HuH-7 (cell line): ENCODE measurements around the gene ZSCAN5A.
A peak's percentile ranks its signal among the peaks of the same experiment; 100 is the strongest.
"Not testable (repeated sequence)": the region's sequence is repeated elsewhere in the genome, so short reads cannot be mapped to it uniquely, and the experiment has no call there.

Experiments
- DNase-seq: peaks from one replicate; pipeline ENCODE4 v3.0.0; 2011; ENCODE audit warnings: low spot score

Gene ZSCAN5A

DNA sequence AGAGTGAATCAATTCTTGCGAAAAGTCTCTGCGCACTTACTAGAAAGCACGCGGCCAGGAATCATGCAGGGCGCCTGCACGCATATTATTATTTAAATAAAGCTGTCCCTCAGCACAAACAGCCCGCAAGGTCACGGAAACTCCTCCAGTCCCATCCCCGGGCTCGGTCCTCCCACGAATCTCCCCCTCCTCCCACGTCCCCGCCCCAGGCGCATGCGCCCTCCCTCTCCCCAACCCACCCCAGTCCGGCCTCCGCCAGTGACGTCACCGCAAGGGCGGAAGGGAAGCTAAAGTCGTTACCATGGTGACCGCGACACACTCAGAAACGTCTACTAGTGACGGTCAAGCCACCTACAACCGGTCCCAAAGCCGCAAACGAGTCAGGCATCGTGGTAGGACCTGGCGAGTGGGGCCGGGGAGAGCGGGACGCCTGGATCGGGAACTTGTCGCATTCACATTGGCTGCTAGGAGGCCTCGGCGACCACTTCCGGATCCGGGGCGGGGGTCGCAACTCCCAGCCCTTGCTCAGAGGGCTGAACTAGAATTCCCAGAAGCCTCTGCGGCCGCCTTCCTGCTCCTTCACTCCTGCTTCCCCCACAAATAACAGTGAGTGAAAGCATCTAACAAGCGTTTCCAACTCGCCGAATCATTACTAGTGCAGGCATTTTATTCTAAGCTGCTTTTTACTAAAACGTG lies at the start of gene ZSCAN5A:
ZSCAN5A (minus strand) TSS at position 459 of the 696 bp plus-strand sequence. CDS start 89,793 bp downstream, outside the sequence.
- DNase-seq = peak; percentile 98

DNA sequence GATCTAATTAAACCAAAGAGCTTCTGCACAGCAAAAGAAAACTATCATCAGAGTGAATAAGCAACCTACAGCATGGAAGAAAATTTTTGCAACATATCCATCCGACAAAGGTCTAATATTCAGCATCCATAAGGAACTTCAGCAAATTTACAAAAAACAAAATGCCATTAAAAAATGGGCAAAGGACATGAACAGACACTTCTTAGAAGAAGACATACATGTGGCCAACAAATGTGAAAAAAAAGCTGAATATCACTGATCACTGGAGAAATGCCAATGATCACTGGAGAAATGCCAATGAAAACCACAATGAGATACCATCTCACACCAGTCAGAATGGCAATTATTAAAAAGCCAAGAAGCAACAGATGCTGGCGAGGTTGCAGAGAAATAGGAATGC lies 46.2 kb upstream of the ZSCAN5A start:
- DNase-seq = no peak

GRCh38 chr19:56356944-56357343 lies 42.3 kb upstream of the ZSCAN5A start:
- DNase-seq = no peak

- no peak for DNase-seq
These were observed 40.9 kb upstream of the ZSCAN5A start for GRCh38 chr19:56355517-56355916.

GRCh38 chr19:56351208-56351607 lies 36.6 kb upstream of the ZSCAN5A start:
- DNase-seq = no peak

GRCh38 chr19:56350416-56351045 lies 35.9 kb upstream of the ZSCAN5A start:
- peak; percentile 31 for DNase-seq

DNA sequence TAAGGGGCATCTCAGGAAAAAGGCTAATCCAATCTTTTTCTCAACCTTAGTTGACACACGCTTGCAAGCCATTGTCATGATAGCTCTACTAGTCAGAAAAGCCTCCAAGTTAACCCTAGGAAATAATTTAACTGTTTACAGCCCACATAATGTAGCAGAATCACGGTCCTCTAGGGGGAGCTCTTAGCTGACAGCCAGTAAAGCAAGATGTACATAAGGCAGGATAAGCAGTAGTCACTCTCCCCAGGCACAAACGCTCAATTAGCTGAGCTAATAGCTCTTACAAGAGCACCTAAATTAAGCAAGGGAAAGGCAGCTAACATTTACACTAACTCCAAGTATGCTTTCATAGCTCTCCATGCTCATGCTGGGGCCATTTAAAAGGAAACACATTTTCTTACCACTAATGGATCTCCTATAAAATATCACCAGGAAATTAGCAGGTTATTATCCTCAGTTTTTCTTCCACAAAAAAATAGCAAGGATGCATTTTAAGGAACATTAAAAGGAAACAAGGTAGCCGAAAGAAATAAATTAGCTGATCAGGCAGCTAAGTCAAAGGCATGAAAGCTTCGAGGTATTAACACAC lies 33.7 kb upstream of the ZSCAN5A start:
- DNase-seq = no peak

GRCh38 chr19:56347163-56347778 lies 32.6 kb upstream of the ZSCAN5A start:
- DNase-seq = no peak

- no peak for DNase-seq
These were observed 27.3 kb upstream of the ZSCAN5A start for GRCh38 chr19:56341948-56342347.

DNA sequence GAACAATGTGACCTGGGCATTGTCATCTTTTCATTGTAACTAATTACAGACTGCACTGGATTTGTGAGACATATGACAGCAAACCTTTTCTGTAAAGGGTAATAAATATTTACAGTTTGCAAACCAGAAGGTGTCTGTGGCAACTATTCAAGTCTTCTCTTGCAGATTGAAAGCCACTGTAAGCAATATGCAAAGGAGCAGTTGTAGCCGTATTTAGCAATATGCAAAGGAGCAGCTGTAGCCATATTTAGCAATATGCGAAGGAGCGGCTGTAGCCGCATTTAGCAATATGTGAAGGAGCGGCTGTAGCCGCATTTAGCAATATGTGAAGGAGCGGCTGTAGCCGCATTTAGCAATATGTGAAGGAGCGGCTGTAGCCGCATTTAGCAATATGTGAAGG lies 24.4 kb upstream of the ZSCAN5A start:
- not testable (repeated sequence) for DNase-seq

- DNase-seq = not testable (repeated sequence)
These were observed 22.4 kb upstream of the ZSCAN5A start for GRCh38 chr19:56337077-56337476.

- DNase-seq = not testable (repeated sequence)
These were observed 20.7 kb upstream of the ZSCAN5A start for GRCh38 chr19:56335371-56335770.

DNA sequence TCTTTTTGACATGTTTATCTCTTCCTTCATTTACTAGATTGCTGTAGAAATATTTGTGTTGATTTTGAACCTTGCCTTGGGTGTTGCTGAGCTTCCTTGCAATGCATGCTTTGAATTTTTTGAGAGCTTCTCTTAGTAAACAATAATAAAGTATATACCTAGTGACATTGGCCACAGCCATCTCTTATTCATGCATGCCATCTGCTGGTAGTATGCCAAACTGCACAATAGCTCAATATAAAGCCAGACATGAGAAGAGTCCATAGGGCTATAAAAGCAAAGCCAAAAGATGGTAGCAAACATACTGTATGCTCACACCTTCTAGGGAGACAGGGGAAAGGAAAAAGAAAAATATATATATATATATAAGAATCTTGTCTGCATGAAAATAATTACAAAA lies 18.9 kb upstream of the ZSCAN5A start:
- DNase-seq = peak; percentile 63

- DNase-seq = no peak
These were observed 18.1 kb upstream of the ZSCAN5A start for GRCh38 chr19:56332695-56333094.

- no peak for DNase-seq
These were observed 9.8 kb upstream of the ZSCAN5A start for GRCh38 chr19:56324436-56324835.

DNA sequence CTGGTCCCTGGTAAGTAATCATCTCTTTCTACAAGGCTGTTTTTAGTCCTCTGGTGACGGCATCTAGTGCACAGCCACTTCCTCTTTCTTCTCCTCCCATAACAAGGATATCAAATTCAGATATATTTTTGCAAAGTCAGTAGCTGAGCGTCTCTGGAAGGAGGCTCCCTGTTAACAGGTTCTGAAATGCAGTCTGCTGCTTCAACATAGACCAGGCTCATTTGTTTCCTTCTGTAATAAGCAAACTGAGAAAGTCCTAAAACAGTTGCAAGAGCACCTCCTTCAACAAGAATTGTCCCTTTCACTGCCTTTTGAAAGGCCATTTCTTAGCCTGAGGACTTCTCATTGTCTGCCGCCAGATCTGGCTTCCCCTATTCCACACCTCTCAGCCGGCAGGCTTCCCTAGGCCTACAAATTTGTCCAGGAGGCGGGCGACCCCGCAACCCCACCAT lies 7.4 kb upstream of the ZSCAN5A start:
- DNase-seq = no peak

- no peak for DNase-seq
These were observed 6.8 kb upstream of the ZSCAN5A start for GRCh38 chr19:56321254-56321988.

GRCh38 chr19:56319991-56320390 lies 5.4 kb upstream of the ZSCAN5A start:
- DNase-seq = no peak

DNA sequence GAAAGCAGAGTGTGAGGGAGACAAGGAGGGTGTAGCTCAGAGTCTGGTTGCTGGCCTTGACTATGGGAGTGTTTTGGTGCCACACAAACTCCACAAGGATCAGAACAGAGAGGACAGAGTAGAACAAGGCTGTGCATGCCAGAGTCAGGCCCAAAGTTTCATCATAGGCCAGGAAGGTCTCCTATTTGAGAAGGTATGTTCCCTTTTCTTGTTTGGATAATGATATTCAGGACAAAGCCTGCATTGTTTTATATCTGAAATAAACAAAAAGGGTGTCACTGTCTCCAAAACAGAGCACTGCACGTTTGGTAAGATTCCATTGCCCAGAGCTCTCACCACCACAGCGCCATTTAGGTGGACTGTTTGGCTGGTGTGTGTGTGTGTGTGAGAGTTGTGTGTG lies 3.1 kb upstream of the ZSCAN5A start:
- no peak for DNase-seq

GRCh38 chr19:56316728-56317127 lies 2.1 kb upstream of the ZSCAN5A start:
- no peak for DNase-seq

DNA sequence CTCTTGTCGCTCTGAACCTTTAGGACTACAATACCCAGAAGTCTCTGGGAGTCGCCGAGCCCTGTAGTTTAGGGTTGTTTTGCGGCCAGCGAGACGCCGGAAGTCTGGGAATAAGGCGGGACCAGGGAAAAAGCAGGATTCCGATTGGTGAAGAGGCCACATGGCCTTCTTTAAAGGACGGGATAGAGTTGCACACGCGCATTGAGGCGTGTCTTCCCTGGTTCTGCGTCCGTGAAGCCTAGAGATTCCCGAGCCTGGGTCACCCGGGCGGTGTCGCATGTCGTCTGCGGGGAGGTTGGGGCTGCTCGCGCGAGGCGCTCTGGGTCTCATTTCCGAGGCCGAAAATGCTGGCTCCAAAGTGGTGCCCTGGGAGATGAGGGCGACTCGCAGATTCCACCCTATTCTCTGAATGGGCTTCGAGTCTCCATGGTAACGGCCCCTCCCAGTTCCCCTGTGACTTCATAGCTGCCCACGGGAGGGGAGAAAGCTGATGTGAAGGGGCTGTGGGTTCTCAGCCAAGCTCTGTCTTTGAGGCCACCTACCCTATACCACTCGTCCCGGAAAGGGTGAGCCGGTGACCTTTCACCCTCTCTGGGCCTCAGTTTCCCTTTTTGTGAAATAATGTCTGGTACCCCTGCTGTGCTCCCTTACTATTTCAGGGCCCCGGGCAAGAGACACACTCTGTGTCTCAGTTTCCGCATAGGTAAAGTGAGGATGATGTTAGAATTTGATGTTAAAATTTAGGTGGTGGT lies 614 bp upstream of the ZSCAN5A start:
- peak; percentile 95 for DNase-seq
